GM18909 (cell line): ENCODE measurements around the gene RYR3.

Source experiments
- ATAC-seq: cut with Tn5 transposase; IDR thresholded peaks from one replicate; pipeline ENCODE4 v1.9.1; 2021; ENCODE audit warnings: mild to moderate bottlenecking; ENCODE audit not compliant: unreplicated experiment, poor library complexity

The RYR3 gene

DNA sequence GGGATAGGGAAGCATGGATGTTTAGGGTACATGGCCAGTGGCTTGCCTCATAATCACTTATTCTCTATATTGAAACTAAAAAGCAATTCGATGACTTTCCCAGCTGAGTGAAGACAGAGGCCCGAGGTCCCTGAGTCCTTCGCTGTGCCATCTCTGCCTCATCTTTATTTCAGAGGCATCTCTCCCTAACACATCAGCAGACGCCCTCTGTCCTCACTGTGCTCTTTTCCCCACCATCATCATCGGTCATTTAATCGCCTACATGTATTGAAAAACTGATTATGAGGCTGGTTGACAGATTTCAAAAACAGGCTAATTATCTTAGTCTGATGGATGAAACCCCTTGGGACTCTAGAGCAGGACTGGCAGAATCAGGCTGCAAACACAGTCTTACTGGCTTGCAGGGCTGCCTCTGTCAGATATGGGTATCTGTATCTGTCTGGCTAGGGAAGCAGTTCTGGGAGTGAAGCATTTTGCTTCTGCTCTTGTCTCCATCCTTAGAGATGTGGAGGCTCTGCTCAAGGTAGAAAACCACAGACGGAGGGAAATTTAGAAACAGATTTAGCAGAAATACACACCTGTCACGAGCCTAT, 366.6 kb downstream of the RYR3 start:
- ATAC-seq = no peak

DNA sequence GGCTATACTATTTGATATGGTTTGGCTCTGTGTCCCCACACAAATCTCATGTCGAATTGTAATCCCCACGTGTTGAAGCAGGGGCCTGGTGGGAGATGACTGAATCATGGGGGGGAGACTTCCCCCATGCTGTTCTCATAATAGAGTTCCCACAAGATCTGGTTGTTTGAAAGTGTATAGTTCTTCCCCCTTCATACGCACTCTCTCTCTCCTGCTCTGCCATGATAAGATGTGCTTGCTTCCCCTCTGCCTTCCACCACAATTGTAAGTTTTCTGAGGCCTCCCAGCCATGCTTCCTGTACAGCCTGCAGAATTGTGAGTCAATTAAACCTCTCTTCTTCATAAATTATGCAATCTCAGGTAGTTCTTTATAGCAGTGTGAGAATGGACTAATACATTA, 367.4 kb downstream of the RYR3 start:
- no peak for ATAC-seq

DNA sequence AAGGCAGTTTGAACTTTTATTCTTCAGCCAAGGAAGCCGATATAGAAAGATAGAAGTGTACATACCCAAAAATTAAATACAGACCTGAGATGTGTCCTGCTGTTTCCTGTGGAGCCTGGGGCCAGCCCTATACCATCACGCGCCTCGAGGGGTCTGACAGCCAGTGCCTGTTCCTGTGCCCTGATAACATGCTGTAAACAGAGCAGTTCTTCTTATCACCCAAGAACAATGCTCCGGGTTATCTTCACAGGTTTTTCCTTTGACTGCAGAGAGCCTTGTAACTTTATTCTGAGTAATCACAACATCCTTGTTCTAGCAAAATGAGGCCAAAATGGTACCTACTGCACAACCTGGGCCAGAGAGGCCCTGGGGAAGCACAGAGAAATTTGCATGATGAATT, 367.8 kb downstream of the RYR3 start:
- no peak for ATAC-seq

DNA sequence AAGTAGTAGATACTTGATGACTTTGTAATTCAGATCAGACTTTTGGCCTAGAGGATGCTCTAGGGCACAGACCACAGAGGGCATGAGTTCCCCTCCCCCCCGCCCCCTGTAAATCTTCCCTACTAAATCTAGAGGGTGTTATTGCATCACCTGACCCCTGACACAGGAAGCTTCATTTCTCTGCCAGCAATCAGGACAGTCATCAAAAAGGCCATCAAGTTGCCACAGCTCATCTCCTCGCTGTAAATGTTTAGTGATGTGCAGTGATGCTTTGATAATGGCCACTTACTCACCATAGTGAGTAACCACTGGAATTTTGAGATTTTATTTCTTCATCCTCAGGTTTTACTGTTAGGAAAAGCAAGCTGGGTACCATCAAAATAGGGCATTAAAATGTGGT, 368.3 kb downstream of the RYR3 start:
- ATAC-seq = no peak

DNA sequence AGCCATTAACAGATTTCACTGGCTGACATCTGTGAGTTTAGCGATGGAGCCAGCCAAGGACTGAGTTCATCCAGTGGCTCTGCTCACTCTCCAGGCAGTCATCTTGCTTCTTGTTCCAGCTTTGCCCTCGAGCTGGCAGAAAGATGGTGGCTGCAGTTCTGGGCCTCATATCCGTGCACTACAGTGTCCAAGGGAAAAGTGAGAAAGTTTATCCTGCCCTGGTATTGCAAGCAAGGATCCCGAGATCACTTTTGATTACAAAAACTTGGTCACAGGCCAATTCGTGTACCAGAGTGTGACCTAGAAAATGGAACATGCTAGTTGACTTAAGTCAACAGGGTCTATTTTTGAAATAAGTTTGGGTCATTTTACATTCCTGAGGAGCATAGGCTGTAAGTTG, 369.6 kb downstream of the RYR3 start:
- no peak for ATAC-seq

DNA sequence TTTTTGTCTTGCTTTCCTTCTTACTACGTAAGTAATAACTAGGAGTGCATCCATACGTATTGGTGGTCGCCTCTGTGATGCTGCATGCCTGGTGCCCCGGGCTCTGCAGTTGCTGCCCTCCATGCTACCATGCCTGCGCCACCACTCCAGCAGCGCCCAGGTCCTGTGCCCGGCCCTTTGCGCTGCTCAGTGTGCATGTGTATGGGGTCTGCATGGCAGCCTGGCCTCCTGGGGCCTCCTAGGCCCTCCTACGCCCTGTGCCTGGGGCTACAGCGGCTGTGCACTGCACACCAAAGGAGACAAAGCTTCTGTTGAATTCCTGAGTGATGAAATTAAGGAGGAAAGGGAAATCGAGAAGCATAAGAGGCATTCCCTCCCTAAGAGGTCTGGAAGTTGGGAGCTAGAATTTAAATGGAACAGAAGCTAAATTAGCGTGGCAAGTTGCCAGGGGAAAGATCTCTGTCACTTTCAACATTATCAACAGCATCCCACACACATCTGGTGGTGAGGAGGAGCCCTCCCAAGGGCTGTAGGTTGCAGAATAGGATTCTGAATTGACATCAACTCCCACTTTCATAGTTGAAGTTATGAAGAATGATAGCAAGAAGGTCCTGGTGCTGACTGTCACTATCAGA, 382.5 kb downstream of the RYR3 start:
- ATAC-seq = no peak

DNA sequence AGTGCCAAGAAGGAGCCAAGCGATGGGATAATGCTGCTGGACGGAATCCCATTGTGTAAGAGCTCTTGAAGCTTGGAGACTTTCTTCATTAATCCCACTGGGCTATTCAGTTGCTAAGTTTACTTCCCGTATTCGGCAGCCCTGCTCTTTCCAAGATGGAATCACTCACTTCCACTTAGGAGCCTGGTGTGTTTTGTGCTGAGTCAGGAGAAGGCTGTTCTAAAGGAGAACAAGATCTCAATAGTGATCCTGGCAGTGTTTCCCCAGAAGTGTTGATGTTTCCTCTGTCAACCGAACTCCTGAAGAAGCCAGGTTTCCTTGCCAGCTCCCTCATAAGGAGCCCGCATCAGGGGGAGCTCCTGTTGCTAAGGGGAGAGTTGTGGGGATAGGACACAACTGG, 387.4 kb downstream of the RYR3 start:
- no peak for ATAC-seq

DNA sequence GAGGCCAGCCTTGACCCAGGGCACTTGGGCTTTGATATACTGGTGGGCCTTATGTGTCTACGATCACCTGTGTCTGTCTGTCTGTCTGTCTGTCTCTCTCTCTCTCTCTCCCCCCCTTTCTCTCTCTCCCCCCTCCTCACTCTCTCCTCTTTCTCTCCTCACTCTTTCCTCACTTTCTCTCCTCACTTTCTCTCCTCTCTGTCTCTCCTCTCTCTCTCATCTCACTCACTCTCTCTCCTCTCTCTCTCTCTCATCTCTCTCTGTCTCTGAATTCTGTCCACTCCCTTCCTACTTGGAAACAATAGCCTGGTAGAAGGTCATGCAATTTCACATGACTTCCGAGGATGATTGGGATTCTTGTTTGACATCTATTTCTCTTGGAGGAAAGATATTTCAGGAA, 388.4 kb downstream of the RYR3 start:
- ATAC-seq = no peak

DNA sequence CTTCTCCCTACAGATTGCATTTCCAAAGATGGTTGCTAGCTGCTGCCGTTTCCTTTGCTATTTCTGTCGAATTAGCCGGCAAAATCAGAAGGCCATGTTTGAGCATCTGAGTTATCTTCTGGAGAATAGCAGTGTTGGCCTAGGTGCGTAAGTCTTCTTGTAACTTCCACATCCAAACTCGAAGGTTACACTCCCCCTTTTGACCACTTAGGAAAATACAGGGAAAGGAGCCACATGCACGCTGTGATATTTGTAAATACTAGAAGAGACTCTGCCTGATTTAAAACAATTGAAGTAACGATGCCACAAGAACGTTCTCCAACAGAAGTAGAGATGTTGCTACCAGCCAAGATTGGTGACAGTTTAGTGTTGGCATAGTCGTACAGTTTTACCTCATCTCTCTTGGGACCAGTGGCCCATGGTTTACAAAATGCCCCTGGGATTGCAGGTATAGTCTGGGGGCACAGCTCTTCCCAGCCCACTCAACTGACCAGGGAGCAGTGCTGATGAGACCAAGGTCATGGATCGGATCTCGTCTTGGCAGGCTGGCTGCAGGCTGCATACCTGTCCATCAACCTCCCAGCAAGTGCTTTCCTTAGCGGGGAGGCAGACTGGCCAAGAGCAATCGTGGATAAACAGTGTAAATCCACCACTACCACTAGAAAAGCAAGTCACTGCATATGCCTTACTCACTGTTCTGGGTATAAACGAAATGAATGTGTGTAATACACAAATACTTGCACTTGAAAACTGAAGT, 389.1 kb downstream of the RYR3 start:
- no peak for ATAC-seq

DNA sequence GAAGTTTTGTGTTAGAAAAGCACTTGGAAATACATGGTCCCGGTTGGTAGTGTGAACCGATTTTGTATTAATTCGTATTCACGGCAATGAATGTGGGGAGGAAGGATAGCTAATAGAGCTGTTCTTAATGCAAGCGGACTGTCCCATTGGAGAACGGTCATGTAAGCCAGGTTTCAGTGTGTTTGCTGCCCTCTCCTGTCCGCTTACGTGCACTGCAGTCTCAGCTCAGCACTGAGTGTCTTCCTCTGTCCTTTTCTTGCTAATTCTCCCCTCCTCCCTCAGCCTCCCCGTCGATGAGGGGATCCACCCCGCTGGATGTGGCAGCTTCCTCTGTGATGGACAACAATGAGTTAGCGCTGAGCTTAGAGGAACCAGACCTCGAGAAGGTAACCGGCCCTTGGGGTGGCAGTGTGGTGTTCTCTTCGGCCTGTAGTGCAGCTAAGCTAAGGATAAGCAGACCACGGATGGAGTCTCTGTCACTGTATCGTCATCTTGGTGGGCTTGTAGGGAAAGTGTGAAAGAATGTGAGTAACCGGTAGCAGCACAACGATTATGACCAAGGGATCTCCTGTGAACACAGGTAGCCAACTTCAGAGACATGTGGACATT, 390.0 kb downstream of the RYR3 start:
- ATAC-seq = no peak

DNA sequence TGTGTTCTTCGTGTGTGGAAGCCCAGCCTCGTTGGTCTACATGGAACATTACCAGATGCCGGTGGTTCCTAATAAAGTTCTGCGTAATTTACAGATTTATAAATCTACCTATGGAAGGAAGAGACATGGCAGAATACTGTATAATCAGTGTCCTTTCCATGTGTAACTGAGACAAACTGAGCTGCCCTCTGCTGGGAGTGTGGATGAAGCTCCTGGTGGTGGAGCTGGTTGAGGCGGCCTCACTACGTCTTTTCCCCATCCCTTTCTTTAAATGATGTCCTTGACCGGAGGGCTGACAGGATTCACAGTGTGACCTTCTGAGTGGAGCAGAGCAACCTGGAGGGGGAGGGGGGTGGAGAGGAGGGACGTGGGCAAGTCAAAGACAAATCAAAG, 390.5 kb downstream of the RYR3 start:
- no peak for ATAC-seq

DNA sequence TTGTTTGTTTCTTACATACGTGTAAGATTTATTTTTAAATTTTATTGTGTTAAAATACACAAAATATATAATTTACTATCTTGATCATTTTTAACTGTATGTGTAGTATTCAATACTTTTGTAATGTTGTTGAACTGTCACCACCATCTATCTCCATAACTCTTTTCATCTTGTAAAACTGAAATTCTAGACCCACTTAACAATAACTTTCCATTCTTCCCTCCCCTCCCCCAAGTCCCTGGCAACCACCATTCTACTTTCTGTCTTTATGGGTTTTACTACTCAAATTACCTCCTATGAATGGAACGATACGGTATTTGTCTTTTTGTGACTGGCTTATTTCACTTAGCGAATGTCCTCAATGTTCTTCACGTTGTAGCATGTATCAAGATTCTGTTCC, 395.4 kb downstream of the RYR3 start:
- ATAC-seq = no peak

DNA sequence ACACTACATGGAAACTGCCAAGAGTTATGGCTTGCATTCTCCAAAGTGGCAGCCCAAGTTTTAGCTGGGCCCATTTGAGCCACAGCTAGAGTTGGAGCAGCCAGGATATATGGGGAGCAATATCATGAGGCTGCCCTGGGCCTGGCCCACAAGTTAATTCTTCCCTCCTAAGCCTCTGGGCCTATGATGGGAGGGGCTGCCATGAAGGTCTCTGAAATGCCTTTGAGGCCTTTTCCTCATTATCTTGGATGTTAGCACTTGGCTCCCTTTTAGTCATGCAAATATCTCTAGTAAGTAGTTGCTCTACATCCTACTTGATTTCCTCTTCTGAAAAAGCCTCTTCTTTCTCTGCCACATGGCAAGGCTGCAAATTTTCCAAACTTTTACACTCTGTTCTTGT, 400.0 kb downstream of the RYR3 start:
- ATAC-seq = no peak

DNA sequence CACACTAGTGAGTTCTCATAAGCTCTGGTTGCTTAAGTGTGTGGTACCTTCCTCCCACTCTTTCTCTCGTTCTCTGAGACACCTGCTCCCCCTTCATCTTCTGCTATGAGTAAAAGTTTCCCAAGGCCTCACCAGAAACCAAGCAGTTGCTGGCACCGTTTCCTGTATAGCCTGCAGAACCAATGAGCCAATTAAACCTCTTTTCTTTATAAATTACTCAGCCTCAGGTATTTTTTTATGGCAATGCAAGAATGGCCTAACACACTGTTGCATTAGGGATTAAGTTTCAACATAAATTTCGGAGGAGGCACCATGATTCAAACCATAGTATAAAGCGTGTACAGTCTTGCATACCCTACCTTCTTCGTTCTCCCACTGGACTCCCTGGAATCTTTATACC, 405.3 kb downstream of the RYR3 start:
- no peak for ATAC-seq

DNA sequence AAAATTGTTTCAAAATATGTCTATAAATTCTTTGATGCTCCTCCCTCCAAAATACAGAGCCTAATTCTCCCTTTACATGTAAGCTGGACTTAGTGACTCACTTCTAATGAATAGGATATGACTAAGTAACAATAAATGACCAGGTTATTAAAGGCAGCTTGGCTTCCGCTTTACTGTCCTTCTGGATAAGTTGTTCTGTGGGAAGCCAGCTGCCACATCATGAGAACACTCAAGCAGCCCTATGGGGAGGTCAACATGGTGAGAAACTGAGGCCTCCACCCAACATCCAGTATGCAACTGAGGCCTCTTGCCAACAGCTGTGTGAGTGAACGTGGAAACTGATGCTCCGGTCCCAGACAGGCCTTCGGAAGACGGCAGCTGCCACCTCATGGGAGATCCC, 410.2 kb downstream of the RYR3 start:
- ATAC-seq = no peak

DNA sequence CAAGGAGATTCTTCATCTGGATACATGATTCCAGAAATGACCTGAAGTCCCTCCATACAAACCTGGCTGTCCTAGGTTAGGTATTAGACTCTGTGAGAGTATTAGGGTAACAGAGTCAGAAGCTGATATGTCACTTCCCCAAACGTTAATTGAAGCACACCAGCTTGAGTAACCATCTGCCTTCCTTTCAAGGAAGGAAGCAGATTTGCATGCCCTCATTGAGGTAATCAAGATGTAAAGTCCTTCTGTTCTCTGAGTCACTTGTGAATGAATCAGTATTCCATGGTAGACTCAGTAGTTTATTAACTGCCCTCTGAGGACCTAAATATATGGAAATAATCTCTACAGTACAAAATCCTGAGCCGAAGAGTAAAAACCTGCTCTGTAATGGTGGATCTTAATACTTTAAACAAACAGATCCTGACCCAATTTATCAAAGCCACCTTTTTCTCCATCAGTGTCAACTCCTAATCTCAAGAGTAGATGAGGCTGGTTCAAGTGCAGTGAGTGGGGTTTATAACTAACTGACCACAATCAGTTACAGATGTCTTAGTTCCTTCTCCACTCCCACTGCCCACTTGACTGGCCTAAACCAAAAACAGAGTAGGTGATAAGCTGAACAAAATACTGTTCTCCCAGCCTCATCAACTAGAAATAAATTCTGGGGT, 411.4 kb downstream of the RYR3 start:
- peak; percentile 96 for ATAC-seq

DNA sequence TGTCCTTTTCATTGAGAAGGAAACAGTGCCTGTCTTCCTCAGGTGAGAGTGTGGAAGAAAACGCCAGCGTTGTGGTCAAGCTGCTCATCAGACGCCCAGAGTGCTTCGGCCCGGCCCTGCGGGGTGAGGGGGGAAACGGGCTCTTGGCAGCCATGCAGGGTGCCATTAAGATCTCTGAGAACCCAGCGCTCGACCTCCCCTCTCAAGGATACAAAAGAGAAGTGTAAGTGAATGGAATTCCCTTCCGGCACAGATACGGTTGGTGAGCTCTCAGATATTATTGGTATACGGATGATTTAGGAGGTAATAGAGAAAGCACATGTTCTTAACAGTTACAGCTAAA, 411.9 kb downstream of the RYR3 start:
- ATAC-seq = no peak

DNA sequence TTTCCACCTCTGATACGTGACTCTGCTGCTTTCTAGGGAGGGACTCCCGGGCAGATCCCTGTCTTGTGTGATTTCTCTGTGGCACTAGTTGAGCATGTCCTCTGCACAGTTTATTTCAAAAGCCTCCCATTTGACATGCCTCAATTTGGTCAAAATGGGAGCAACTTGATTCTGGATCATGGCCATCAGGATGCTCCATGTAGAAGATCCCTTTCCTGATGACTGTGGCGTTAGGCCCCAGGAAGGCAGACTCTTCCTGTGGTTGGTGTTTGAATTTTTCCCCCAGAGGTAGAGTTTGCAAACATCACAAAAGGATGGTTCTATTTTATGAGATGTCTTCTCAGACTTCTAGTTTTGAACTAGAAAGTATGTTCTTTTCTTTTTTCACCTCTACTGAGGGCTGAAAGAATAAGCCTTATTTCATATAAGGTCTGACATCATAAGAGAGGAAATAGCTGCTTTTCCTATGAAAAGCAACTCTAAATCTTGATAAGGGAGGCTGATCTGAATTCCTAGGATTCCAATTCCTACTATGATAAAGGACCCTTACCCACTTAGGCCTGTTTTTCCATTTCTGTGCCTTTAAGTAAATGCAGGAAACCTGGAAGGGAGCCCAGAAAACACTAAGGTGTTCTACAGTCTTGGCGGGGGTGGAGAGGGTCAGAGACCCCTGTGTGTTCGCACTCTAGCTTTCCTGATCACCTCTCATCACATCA, 413.7 kb downstream of the RYR3 start:
- ATAC-seq = no peak

DNA sequence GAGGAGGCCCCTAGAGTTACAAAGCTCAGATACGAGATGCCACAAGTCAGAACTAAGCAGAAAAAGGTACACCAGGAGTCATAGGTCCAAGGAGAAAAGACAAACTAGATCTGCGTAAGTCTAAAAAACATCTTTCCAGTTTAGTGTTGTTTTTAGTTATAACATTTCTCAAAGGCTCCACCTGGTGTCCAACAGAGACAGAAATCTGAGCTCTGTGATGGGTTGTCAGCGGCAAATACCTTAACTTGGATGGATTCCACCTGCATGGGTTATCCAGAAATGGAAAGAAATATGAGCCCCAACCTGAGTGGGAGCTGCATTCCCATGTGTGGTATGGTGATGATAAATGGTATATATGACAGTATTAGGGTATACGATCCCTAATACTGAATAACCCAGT, 418.9 kb downstream of the RYR3 start:
- no peak for ATAC-seq

DNA sequence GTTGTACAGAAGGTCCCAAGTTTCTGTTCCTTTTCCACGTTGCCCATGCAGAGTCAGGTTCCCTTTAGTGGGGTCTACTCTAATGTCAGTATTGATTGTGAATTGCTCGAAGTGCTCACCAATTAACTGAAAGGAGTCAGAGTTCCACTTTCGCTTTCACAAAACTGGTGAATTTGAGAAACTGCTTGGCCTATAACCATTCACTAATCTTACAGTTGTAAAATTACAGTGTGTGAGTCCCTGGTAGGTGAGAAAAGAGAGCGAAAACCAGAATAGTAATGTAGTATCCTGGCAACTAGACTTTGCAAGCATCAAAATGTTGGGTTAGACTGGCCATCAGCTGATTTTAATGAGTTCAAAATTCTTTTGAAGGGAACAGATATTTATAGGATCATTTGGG, 420.0 kb downstream of the RYR3 start:
- peak; percentile 81 for ATAC-seq
